Ectodermal cell (in vitro differentiated cells): ENCODE measurements around the gene ECE1.

Experiments used
- H3K27ac ChIP-seq: 2 replicates; pipeline ENCODE4 v1.7.0; 2013; ENCODE audit warnings: mild to moderate bottlenecking, low read depth, low read length; ENCODE audit not compliant: insufficient read depth, poor library complexity, severe bottlenecking
- H3K27me3 ChIP-seq: 2 replicates; pipeline ENCODE4 v1.7.0; 2013; ENCODE audit warnings: mild to moderate bottlenecking, low read length; ENCODE audit not compliant: insufficient read depth, control insufficient read depth, poor library complexity, severe bottlenecking
- H3K36me3 ChIP-seq: one replicate; pipeline ENCODE4 v1.7.0; 2013; ENCODE audit warnings: low read length; ENCODE audit not compliant: control insufficient read depth, insufficient read depth
- H3K4me1 ChIP-seq: one replicate; pipeline ENCODE4 v1.7.0; 2013; ENCODE audit warnings: low read length; ENCODE audit not compliant: control insufficient read depth, insufficient read depth
- H3K4me3 ChIP-seq: 2 replicates; pipeline ENCODE4 v1.7.0; 2013; ENCODE audit warnings: low read depth, low read length, control low read depth; ENCODE audit not compliant: insufficient read depth
- H3K9me3 ChIP-seq: 2 replicates; pipeline ENCODE4 v1.7.0; 2013; ENCODE audit warnings: mild to moderate bottlenecking, low read length, moderate library complexity; ENCODE audit not compliant: control insufficient read depth
- WGBS, 2 experiments: methylation state at CpG; one replicate each; pipeline ENCODE4 v1.1.7; 2013; ENCODE audit warnings: missing lambda C conversion rate in 2 of 2; 5-methylcytosine and 5-hydroxymethylcytosine counted together

Gene ECE1

GRCh38 chr1:21280011-21280471 lies 10.2 kb downstream of the ECE1 start:
- 80 to 82% methylated on average over 5 of the region's 5 CpGs for WGBS, 2 experiments
- no peaks in the 10 kb centered on the region for H3K36me3 ChIP-seq
- H3K27ac ChIP-seq: no peak overlapping the region
- H3K4me3 ChIP-seq: no peak overlapping the region
- H3K4me1 ChIP-seq: peaks cover 39% of the 10 kb centered on the region
- H3K27me3 ChIP-seq: peaks cover 30% of the 10 kb centered on the region
- no peaks in the 10 kb centered on the region for H3K9me3 ChIP-seq

GRCh38 chr1:21278860-21279845 lies 11.1 kb downstream of the ECE1 start:
- H3K4me3 ChIP-seq: no peak overlapping the region
- no peaks in the 10 kb centered on the region for H3K36me3 ChIP-seq
- 85 to 87% methylated on average over 28 of the region's 28 CpGs for WGBS, 2 experiments
- no peaks in the 10 kb centered on the region for H3K9me3 ChIP-seq
- no peak overlapping the region for H3K27ac ChIP-seq
- peaks cover 32% of the 10 kb centered on the region for H3K4me1 ChIP-seq
- peaks cover 26% of the 10 kb centered on the region for H3K27me3 ChIP-seq

- no peaks in the 10 kb centered on the region for H3K9me3 ChIP-seq
- 32 to 41% methylated on average over 9 of the region's 9 CpGs for whole genome bisulfite sequencing, 2 experiments
- peak overlapping the region; percentile 30 for H3K27ac ChIP-seq
- peaks cover 32% of the 10 kb centered on the region for H3K4me1 ChIP-seq
- H3K36me3 ChIP-seq: no peaks in the 10 kb centered on the region
- H3K27me3 ChIP-seq: peaks cover 21% of the 10 kb centered on the region
- no peak overlapping the region for H3K4me3 ChIP-seq
Measured at GRCh38 chr1:21278208-21278859, 11.9 kb downstream of the ECE1 start.

- H3K27me3 ChIP-seq: peaks cover 21% of the 10 kb centered on the region
- H3K4me3 ChIP-seq: no peak overlapping the region
- H3K4me1 ChIP-seq: peaks cover 32% of the 10 kb centered on the region
- H3K27ac ChIP-seq: no peak overlapping the region
- 75 to 77% methylated on average over 7 of the region's 7 CpGs for WGBS, 2 experiments
- H3K9me3 ChIP-seq: no peaks in the 10 kb centered on the region
- no peaks in the 10 kb centered on the region for H3K36me3 ChIP-seq
Measured at GRCh38 chr1:21277180-21277579, 13.1 kb downstream of the ECE1 start.

GRCh38 chr1:21272540-21272939 lies 17.7 kb downstream of the ECE1 start:
- H3K27me3 ChIP-seq: peaks cover 10% of the 10 kb centered on the region
- H3K36me3 ChIP-seq: peaks cover 6% of the 10 kb centered on the region
- H3K27ac ChIP-seq: no peak overlapping the region
- no peak overlapping the region for H3K4me3 ChIP-seq
- no peaks in the 10 kb centered on the region for H3K9me3 ChIP-seq
- peaks cover 8% of the 10 kb centered on the region for H3K4me1 ChIP-seq
- 88 to 90% methylated on average over 8 of the region's 8 CpGs for WGBS, 2 experiments

- Histone ChIP-seq H3K4me3 (no peak overlapping the region), H3K4me1 (no peaks in the 10 kb centered on the region), H3K27me3 (peaks cover 6% of the 10 kb centered on the region), H3K9me3 (no peaks in the 10 kb centered on the region), H3K36me3 (peaks cover 8% of the 10 kb centered on the region), H3K27ac (no peak overlapping the region)
- WGBS, 2 experiments: 90 to 94% methylated on average over 6 of the region's 6 CpGs
Measured at GRCh38 chr1:21271550-21271949, 18.7 kb downstream of the ECE1 start.

- Histone ChIP-seq H3K27ac (no peak overlapping the region), H3K4me3 (no peak overlapping the region), H3K27me3 (no peaks in the 10 kb centered on the region), H3K4me1 (no peaks in the 10 kb centered on the region), H3K36me3 (peaks cover 8% of the 10 kb centered on the region), H3K9me3 (no peaks in the 10 kb centered on the region)
- WGBS, 2 experiments: 60% methylated on average over 9 of the region's 9 CpGs
Measured at GRCh38 chr1:21270086-21270689, 20.1 kb downstream of the ECE1 start.

- 97% methylated on average over 7 of the region's 7 CpGs for WGBS, 2 experiments
- Histone ChIP-seq H3K4me3 (no peak overlapping the region), H3K36me3 (peaks cover 8% of the 10 kb centered on the region), H3K9me3 (no peaks in the 10 kb centered on the region), H3K27me3 (no peaks in the 10 kb centered on the region), H3K27ac (no peak overlapping the region), H3K4me1 (no peaks in the 10 kb centered on the region)
Measured at GRCh38 chr1:21269461-21270085, 20.7 kb downstream of the ECE1 start.

- Histone ChIP-seq H3K36me3 (peaks cover 8% of the 10 kb centered on the region), H3K4me3 (no peak overlapping the region), H3K27ac (no peak overlapping the region), H3K9me3 (no peaks in the 10 kb centered on the region), H3K27me3 (no peaks in the 10 kb centered on the region), H3K4me1 (no peaks in the 10 kb centered on the region)
- WGBS, 2 experiments: 92 to 93% methylated on average over 17 of the region's 17 CpGs
Measured at GRCh38 chr1:21268281-21269239, 21.7 kb downstream of the ECE1 start.
